Embryonic facial prominence (tissue), 1 donor: ENCODE results near the gene SMIM32.

Source experiments
- DNase-seq: peaks from one replicate; pipeline ENCODE4 v3.0.0-alpha.2; 2016; ENCODE audit errors: extremely low spot score

Gene SMIM32

GRCh38 chr5:136192526-136193321 is at the start of gene SMIM32:
SMIM32 (minus strand) TSS chr5:136193162; CDS start chr5:136192524, 638 bp downstream.
- no peak for DNase-seq

GRCh38 chr5:136242611-136243010 is 49.6 kb upstream of the SMIM32 start:
- no peak for DNase-seq

GRCh38 chr5:136242136-136242535 is 49.2 kb upstream of the SMIM32 start:
- DNase-seq: no peak

- DNase-seq: no peak
Measured at GRCh38 chr5:136240894-136241293, 47.9 kb upstream of the SMIM32 start.

- no peak for DNase-seq
Measured at GRCh38 chr5:136236479-136237083, 43.6 kb upstream of the SMIM32 start.

GRCh38 chr5:136235321-136235720 is 42.4 kb upstream of the SMIM32 start:
- no peak for DNase-seq

- no peak for DNase-seq
Measured at GRCh38 chr5:136232316-136232715, 39.4 kb upstream of the SMIM32 start.

GRCh38 chr5:136230176-136230575 is 37.2 kb upstream of the SMIM32 start:
- no peak for DNase-seq

GRCh38 chr5:136228136-136228757 is 35.3 kb upstream of the SMIM32 start:
- DNase-seq: no peak

- DNase-seq: no peak
Measured at GRCh38 chr5:136226401-136226800, 33.4 kb upstream of the SMIM32 start.

GRCh38 chr5:136225796-136226195 is 32.8 kb upstream of the SMIM32 start:
- DNase-seq: no peak

GRCh38 chr5:136222580-136223235 is 29.7 kb upstream of the SMIM32 start:
- no peak for DNase-seq

- DNase-seq: no peak
Measured at GRCh38 chr5:136221340-136221739, 28.4 kb upstream of the SMIM32 start.

GRCh38 chr5:136216230-136216629 is 23.3 kb upstream of the SMIM32 start:
- no peak for DNase-seq

- DNase-seq: no peak
Measured at GRCh38 chr5:136215812-136216211, 22.9 kb upstream of the SMIM32 start.

GRCh38 chr5:136213919-136214493 is 21.0 kb upstream of the SMIM32 start:
- no peak for DNase-seq

GRCh38 chr5:136212252-136212721 is 19.3 kb upstream of the SMIM32 start:
- no peak for DNase-seq

GRCh38 chr5:136211282-136212040 is 18.5 kb upstream of the SMIM32 start:
- DNase-seq: no peak

GRCh38 chr5:136210259-136210658 is 17.3 kb upstream of the SMIM32 start:
- DNase-seq: no peak

- DNase-seq: no peak
Measured at GRCh38 chr5:136209346-136209910, 16.5 kb upstream of the SMIM32 start.

GRCh38 chr5:136208916-136209315 is 16.0 kb upstream of the SMIM32 start:
- DNase-seq: no peak
